Activated CD4-positive, alpha-beta T cell treated with anti-CD3 and anti-CD28 coated beads, Interleukin-10, Interleukin-2, amounts not matched to agents 100 ng/mL and 50 ng/mL, durations not matched to agents 16 hours and 8 hours (primary cell): Measurements from ENCODE around the gene C16orf89.
A peak's percentile ranks its signal among the peaks of the same experiment; 100 is the strongest.
"Not testable (repeated sequence)": the region's sequence is repeated elsewhere in the genome, so short reads cannot be mapped to it uniquely, and the experiment has no call there.

Experiments
- DNase-seq: peaks from one replicate; pipeline ENCODE4 v3.0.0-alpha.2; 2020

The C16orf89 gene

GRCh38 chr16:5059386-5060072 lies 6.2 kb downstream of the C16orf89 start:
- no peak for DNase-seq

- no peak for DNase-seq
These were observed 7.3 kb downstream of the C16orf89 start for GRCh38 chr16:5058476-5058875.

GRCh38 chr16:5056352-5056751 lies 9.4 kb downstream of the C16orf89 start:
- DNase-seq, result peak; percentile 57

- DNase-seq, result no peak
These were observed 10.6 kb downstream of the C16orf89 start for GRCh38 chr16:5054876-5055865.

- DNase-seq, result no peak
These were observed 18.8 kb downstream of the C16orf89 start for GRCh38 chr16:5046914-5047313.

GRCh38 chr16:5045499-5046115 lies 20.1 kb downstream of the C16orf89 start:
- no peak for DNase-seq

- not testable (repeated sequence) for DNase-seq
These were observed 21.2 kb downstream of the C16orf89 start for GRCh38 chr16:5044581-5044980.

- no peak for DNase-seq
These were observed 21.7 kb downstream of the C16orf89 start for GRCh38 chr16:5044011-5044540.

GRCh38 chr16:5042574-5043171 lies 23.1 kb downstream of the C16orf89 start:
- DNase-seq, result no peak

- no peak for DNase-seq
These were observed 24.1 kb downstream of the C16orf89 start for GRCh38 chr16:5041600-5042133.

- no peak for DNase-seq
These were observed 25.3 kb downstream of the C16orf89 start for GRCh38 chr16:5040451-5040850.

- no peak for DNase-seq
These were observed 29.3 kb downstream of the C16orf89 start for GRCh38 chr16:5036228-5037156.

GRCh38 chr16:5035909-5036227 lies 29.9 kb downstream of the C16orf89 start:
- no peak for DNase-seq

GRCh38 chr16:5034167-5034523 lies 31.6 kb downstream of the C16orf89 start:
- DNase-seq, result no peak

GRCh38 chr16:5033256-5034166 lies 32.2 kb downstream of the C16orf89 start, which contains the start of gene NAGPA:
NAGPA (minus strand) TSS chr16:5033935; CDS start chr16:5033914, 21 bp downstream.
- peak; percentile 89 for DNase-seq

GRCh38 chr16:5032748-5033167 lies 33.0 kb downstream of the C16orf89 start:
- no peak for DNase-seq

- DNase-seq, result no peak
These were observed 34.2 kb downstream of the C16orf89 start for GRCh38 chr16:5031601-5032000.

- DNase-seq, result no peak
These were observed 35.4 kb downstream of the C16orf89 start for GRCh38 chr16:5030251-5030870.

GRCh38 chr16:5028950-5029475 lies 36.7 kb downstream of the C16orf89 start:
- no peak for DNase-seq
